ENCODE data around the gene CCDC148. TPM values are rescaled to one million over a fixed set of nuclear protein-coding genes. Genes with fewer than 3 reads are reported as not detected.

Gene CCDC148
- polyA plus RNA-seq, 1 experiment: 0.22 TPM

DNA sequence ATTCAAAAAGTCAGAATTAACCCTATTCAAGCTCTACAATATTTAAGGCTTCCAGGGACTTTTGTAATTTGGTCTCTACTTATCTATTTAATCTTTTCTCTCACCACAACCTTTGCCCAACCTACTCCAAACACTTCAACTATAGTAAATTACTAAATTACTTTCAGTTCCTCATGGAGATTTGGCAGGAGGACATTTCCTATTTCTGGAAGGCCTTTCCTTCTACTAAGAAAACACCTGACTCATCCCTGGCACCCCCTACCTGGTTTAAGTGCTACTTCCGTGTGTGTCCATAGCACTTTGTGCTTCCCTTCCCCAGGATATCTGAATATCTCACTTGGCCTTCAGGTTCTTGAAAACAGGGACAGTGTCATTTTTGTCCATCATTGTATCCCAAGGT lies 258.6 kb downstream of the CCDC148 start:
- ChIA-PET POLR2A (no interaction called here), CTCF (no interaction called here)
- Histone ChIP-seq H3K27me3 (ENCODE audit: control insufficient read depth, insufficient read depth, low read length) (no peaks in the 10 kb centered on the region), H3K4me3 (ENCODE audit: low read depth, low read length) (no peak overlapping the region), H3K9me3 (ENCODE audit: control insufficient read depth, insufficient read depth, low read length) (no peaks in the 10 kb centered on the region), H3K27ac (ENCODE audit: low read depth, low read length) (no peak overlapping the region)
- no peak for DNase-seq (ENCODE audit: low read depth, low spot score)
- TF ChIP-seq, protein P1, sequence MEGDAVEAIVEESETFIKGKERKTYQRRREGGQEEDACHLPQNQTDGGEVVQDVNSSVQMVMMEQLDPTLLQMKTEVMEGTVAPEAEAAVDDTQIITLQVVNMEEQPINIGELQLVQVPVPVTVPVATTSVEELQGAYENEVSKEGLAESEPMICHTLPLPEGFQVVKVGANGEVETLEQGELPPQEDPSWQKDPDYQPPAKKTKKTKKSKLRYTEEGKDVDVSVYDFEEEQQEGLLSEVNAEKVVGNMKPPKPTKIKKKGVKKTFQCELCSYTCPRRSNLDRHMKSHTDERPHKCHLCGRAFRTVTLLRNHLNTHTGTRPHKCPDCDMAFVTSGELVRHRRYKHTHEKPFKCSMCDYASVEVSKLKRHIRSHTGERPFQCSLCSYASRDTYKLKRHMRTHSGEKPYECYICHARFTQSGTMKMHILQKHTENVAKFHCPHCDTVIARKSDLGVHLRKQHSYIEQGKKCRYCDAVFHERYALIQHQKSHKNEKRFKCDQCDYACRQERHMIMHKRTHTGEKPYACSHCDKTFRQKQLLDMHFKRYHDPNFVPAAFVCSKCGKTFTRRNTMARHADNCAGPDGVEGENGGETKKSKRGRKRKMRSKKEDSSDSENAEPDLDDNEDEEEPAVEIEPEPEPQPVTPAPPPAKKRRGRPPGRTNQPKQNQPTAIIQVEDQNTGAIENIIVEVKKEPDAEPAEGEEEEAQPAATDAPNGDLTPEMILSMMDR (IDR thresholded peaks at IDR 0.05; ENCODE audit: low read depth, low read length): no peak

DNA sequence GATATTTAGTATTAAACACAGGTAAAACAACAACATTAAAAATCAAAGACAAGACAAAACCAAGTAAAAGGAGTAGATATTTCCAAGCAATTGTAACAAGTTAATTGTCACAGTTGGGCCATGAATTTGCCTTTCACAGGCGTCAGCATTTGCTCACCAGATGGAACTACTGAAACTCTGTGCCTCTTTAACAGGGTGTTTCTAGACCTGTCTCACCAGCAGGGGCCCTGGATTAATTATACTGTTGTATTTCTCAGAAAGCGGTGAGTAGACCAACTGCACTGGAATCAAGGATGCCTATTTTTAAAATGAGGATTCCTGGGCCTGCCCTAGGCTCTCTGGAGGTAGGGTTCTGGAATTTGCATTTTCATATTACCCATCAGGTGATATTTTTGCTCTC lies 262.3 kb downstream of the CCDC148 start:
- DNase-seq (ENCODE audit: low read depth, low spot score): no peak
- ChIA-PET POLR2A (no interaction called here), CTCF (no interaction called here)
- H3K27ac ChIP-seq (ENCODE audit: low read depth, low read length): no peak overlapping the region
- TF ChIP-seq, protein P1 (IDR thresholded peaks at IDR 0.05; ENCODE audit: low read depth, low read length): no peak
- H3K9me3 ChIP-seq (ENCODE audit: control insufficient read depth, insufficient read depth, low read length): no peaks in the 10 kb centered on the region
- H3K27me3 ChIP-seq (ENCODE audit: control insufficient read depth, insufficient read depth, low read length): no peaks in the 10 kb centered on the region
- H3K4me3 ChIP-seq (ENCODE audit: low read depth, low read length): no peak overlapping the region

DNA sequence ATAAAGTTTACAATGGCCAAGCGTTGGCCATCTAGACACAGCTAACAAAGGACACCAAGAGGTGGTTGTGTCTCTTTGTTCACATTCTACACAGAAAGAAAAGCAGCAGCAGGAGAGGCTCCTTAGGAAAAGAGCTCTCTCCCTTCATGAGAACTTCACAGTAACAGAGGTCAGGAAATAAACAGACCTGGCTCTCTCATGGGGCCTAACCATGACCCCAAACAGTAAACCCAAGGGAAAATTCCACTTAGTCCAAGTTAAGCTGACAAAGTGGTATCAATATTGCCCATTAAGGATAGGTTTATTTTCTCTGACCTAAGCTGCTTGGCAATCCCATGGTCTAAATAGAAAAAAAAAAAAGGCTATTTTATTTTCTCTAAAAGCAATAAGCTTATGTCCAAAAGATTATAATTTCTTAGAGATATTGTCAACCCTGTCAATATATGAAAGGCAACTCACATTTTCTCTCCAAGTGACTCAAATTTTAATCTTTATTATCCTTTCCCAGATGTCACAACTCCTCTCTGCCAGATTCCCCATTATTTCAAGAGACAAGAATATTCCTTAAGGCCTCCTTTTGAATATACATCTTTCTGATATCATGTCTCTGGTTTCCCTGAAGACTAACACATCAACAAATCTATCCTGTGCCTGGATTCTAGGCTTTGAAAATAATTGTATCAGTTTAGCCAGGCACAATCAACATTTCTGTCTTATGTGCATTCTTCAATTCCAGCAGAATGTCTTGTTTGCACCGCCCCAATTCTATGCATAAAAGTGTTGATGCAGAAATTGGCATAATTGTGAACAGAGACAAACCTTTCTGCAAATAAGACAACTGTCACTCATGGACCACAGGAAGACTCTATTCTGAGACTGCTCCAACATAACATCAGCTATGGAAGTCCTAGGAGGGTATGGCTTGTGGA lies 263.8 kb downstream of the CCDC148 start:
- Histone ChIP-seq H3K27me3 (ENCODE audit: control insufficient read depth, insufficient read depth, low read length) (no peaks in the 10 kb centered on the region), H3K27ac (ENCODE audit: low read depth, low read length) (no peak overlapping the region), H3K4me3 (ENCODE audit: low read depth, low read length) (no peak overlapping the region), H3K9me3 (ENCODE audit: control insufficient read depth, insufficient read depth, low read length) (no peaks in the 10 kb centered on the region)
- POLR2A ChIA-PET: no interaction called here
- DNase-seq (ENCODE audit: low read depth, low spot score): no peak
- TF ChIP-seq, protein P1 (IDR thresholded peaks at IDR 0.05; ENCODE audit: low read depth, low read length): no peak
- CTCF ChIA-PET: interaction anchor here (0.8 kb wide), 1 partner anchor 13 kb away, joined by 3 read pairs; no protein-coding TSS in a partner anchor

DNA sequence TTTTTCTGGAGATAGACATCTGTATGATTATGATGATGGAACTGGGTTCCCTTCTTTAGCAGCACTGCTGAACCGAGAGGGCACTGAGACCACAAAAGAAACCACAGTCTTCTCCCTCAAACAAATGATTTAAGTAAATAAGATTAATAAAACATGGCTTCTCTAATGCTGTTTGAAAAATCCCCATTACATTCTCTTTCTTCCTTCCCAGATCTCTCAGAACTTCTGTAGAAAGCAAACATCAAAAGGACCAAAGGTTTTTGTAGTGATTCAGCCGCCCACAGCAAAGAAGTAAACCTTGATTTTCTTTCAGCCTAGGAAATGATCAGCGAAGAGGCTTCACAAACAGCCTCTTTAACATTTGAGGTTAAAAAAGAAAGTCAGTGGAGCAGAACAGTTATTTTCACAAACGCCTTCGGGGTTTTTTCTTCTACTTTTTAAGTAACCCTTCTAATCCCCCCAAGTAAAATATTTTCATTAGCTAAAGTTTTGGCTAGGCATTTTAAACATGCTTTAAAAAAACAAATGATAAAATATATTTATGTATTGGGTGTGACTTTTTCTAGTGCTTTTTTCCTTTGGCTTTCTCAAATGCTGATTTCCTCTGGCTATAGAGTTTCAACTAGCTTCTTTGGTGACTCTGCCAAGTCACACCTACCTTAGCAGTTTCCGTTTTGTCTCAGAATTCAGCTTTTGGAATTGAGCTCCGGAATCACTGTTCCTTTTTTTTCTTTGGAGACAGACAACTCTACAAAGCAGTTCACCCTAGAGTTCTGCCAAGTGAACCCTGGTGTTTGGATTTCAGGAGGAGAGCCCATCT lies 265.3 kb downstream of the CCDC148 start:
- DNase-seq (ENCODE audit: low read depth, low spot score): no peak
- Histone ChIP-seq H3K27me3 (ENCODE audit: control insufficient read depth, insufficient read depth, low read length) (no peaks in the 10 kb centered on the region), H3K4me3 (ENCODE audit: low read depth, low read length) (no peak overlapping the region), H3K27ac (ENCODE audit: low read depth, low read length) (no peak overlapping the region), H3K9me3 (ENCODE audit: control insufficient read depth, insufficient read depth, low read length) (no peaks in the 10 kb centered on the region)
- CTCF ChIA-PET: interaction anchor here (1.4 kb wide), 1 partner anchor 12 kb away, joined by 4 read pairs; no protein-coding TSS in a partner anchor
- TF ChIP-seq, protein P1 (IDR thresholded peaks at IDR 0.05; ENCODE audit: low read depth, low read length): no peak
- POLR2A ChIA-PET: no interaction called here

DNA sequence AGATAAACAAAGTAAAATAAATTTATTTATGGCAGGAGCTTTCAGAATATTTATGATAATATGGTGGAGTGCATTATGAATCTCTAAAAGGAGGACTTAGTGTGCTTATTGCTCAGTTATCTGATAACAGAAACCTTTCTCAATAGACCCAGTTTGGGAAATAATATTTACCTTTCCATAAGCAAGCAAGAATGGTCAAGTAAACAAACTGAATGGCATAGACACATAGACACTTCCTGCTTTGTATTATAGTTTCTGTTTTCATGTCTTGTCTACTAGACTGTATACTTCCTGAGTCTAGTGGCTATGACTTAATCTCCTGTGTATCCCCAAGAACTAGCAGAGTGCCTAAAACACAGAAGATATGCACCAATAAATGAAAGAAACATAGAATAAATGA lies 267.0 kb downstream of the CCDC148 start:
- DNase-seq (ENCODE audit: low read depth, low spot score): no peak
- CTCF ChIA-PET: no interaction called here
- Histone ChIP-seq H3K4me3 (ENCODE audit: low read depth, low read length) (no peak overlapping the region), H3K27ac (ENCODE audit: low read depth, low read length) (no peak overlapping the region), H3K27me3 (ENCODE audit: control insufficient read depth, insufficient read depth, low read length) (no peaks in the 10 kb centered on the region), H3K9me3 (ENCODE audit: control insufficient read depth, insufficient read depth, low read length) (no peaks in the 10 kb centered on the region)
- TF ChIP-seq, protein P1 (IDR thresholded peaks at IDR 0.05; ENCODE audit: low read depth, low read length): no peak
- POLR2A ChIA-PET: no interaction called here
